GM13977 (cell line): ENCODE results near the gene SYCP2L.

Source experiments
- DNase-seq: peaks from one replicate; pipeline ENCODE4 v3.0.0; 2012; ENCODE audit warnings: low spot score
- CTCF ChIP-seq: IDR thresholded peaks from 2 replicates; pipeline ENCODE4 v1.5.1; 2012; ENCODE audit warnings: mild to moderate bottlenecking, control low read depth; ENCODE audit not compliant: insufficient read depth; ENCODE audit errors: extremely low read depth, missing control alignments
- in situ Hi-C: fragments of 300-500 bp; cut with MboI; formaldehyde crosslinking; loops from one replicate; pipeline ENCODE4 v1.12.0; 2022; ENCODE audit warnings: low sequenced_read_pairs, low pct_unique_long_range_greater_than_20kb, mixed read lengths, inconsistent platforms; ENCODE audit not compliant: unreplicated experiment

Gene SYCP2L

DNA sequence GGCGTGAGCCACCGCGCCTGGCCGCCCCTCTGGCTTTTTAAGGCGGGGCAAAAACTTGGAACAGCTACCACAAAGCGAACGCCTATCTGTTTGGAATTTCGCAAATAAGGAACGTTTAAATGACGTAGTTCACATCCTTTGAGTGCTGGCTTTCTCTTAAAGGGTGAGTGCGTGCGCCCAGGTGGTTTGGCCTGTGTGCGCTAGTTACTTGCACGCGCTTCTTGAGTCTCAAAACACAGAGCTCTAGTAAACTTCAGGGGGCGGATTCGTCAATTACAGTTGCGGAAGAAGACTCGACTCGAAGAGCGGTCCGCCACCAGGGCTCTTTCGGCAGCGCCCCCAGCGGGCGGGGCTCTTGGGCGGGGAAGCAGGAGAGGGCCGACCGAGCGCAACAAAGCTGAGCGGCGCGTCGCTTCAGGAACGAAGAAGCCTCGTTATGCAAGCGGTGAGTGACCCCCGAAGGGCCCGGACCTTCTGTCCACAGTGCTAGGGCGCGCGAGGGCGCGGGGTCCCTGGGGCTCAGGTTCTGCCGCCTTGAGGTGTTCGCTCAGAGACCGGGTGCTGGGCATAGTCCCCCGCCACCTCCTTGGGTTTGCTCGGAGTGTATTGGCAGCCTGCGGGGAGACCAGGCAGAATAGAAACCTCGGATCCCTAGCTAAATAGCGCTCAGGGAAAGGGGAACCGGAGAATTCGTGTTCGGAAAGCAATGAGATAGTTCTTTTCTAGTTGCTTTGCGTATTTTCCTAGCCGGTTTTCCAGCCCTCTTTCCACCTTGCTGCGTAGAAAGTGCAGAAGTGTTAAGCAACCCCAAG lies at the start of gene SYCP2L:
SYCP2L (plus strand) TSS at position 362 of the 812 bp plus-strand sequence; CDS start at position 437, 75 bp downstream.
- peak; percentile 45 for DNase-seq
- peak; percentile 46 for TF ChIP-seq CTCF
- in situ Hi-C loops: no loop called here

DNA sequence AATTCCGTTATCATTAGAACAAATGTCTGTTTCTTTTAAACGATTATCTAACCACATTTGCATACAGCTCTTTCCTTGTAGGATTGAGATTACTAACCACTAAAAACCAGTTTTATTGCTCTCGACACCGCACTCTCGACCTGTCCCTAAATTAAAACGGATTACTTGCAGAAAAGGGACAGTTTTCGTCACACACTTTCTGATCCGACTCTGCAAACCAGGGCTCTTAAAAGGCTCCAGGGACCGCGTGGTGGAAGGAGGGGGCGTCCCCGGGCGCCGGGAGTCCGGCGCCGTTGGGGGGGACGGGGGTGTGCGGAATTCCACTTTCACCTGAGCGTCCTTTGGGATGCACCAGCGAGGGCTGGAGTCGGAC lies 49.2 kb upstream of the SYCP2L start:
- in situ Hi-C loops: no loop called here

GRCh38 chr6:10837995-10838793 lies 48.7 kb upstream of the SYCP2L start, which contains the start of gene MAK:
Gene MAK, minus strand, starts transcription at chr6:10838539. Its CDS starts 7,891 bp downstream, at chr6:10830648.
- in situ Hi-C loops: no loop called here
- peak; percentile 96 for DNase-seq
- no peak for TF ChIP-seq CTCF

More for the DNA sequence above, 49.2 kb upstream of the SYCP2L start:
- no peak for TF ChIP-seq CTCF
- DNase-seq: peak; percentile 21

- TF ChIP-seq CTCF: no peak
- peak; percentile 78 for DNase-seq
- in situ Hi-C loops: no loop called here
Observed at GRCh38 chr6:10838794-10839333, 48.0 kb upstream of the SYCP2L start.

DNA sequence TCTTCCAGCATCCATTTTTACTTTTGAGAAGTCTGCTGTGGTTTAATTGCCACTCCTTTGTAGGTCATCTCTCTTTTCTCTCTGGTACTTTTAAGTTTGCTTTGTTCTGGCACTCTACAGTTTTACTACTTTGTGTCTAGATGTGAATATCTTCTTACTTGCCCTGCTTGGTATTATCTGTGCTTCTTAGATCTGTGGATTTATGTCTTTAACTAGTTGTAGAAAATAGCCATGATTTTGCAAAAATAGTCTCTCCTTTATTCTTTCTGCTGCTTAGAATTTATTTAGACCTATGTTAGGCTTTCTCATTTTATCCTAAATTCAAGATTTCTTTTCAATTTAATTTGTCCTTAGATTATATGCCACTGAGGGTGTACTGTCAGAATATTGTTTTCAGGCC lies 43.3 kb upstream of the SYCP2L start:
- in situ Hi-C loops: no loop called here
- TF ChIP-seq CTCF: no peak
- DNase-seq: no peak

- in situ Hi-C loops: no loop called here
Observed at GRCh38 chr6:10847684-10848083, 39.2 kb upstream of the SYCP2L start.

More at GRCh38 chr6:10847684-10848083, 39.2 kb upstream of the SYCP2L start:
- TF ChIP-seq CTCF: peak; percentile 30
- no peak for DNase-seq
